ENCODE measurements around the gene ME2.

GRCh38 chr18:50859793-50860555 lies 18.9 kb upstream of the ME2 start:
- TF ChIP-seq EZH2phosphoT487 (IDR thresholded peaks at IDR 0.05; ENCODE audit: borderline replicate concordance, low read depth, low read length), result no peak
- no peak for TF ChIP-seq CTCF (conservative IDR thresholded peaks at IDR 0.05; ENCODE audit: low read length)

Data from OCI-LY7 (cell line).